Fibroblast of pulmonary artery (primary cell): ENCODE measurements around the gene SDHB.

Experiments
- DNase-seq: peaks from one replicate; pipeline ENCODE4 v3.0.0-alpha.2; 2010; ENCODE audit warnings: low read depth
- H3K4me3 ChIP-seq: replicated peaks from 2 replicates; pipeline ENCODE4 v1.5.1; 2011; ENCODE audit warnings: low read depth, mild to moderate bottlenecking, control low read depth, low read length, moderate library complexity
- CTCF ChIP-seq: IDR thresholded peaks from 2 replicates; pipeline ENCODE4 v1.5.1; 2011; ENCODE audit warnings: mild to moderate bottlenecking, control low read depth, low read length, inconsistent platforms; ENCODE audit errors: missing control alignments

SDHB gene

GRCh38 chr1:17053685-17054410, at the start of gene SDHB:
TSS of gene SDHB (minus strand) at chr1:17054032. CDS start at chr1:17054019, 13 bp downstream.
- peak within 1 kb of the TSS; percentile 99 for H3K4me3 ChIP-seq
- no peak for TF ChIP-seq CTCF
- peak; percentile 99 for DNase-seq

GRCh38 chr1:17102232-17102631, 48.4 kb upstream of the SDHB start:
- no peak for DNase-seq
- TF ChIP-seq CTCF: no peak
- no peak overlapping the region for H3K4me3 ChIP-seq

GRCh38 chr1:17101261-17101660, 47.4 kb upstream of the SDHB start:
- DNase-seq: no peak
- TF ChIP-seq CTCF: no peak
- no peak overlapping the region for H3K4me3 ChIP-seq

- DNase-seq: no peak
- no peak for TF ChIP-seq CTCF
- no peak overlapping the region for H3K4me3 ChIP-seq
These were observed 45.9 kb upstream of the SDHB start for GRCh38 chr1:17099616-17100340.

- no peak overlapping the region for H3K4me3 ChIP-seq
- peak; percentile 15 for DNase-seq
- TF ChIP-seq CTCF: no peak
These were observed 44.9 kb upstream of the SDHB start for GRCh38 chr1:17098446-17099317.

GRCh38 chr1:17097787-17098186, 44.0 kb upstream of the SDHB start:
- no peak for TF ChIP-seq CTCF
- DNase-seq: no peak

More at GRCh38 chr1:17097787-17098186, 44.0 kb upstream of the SDHB start:
- no peak overlapping the region for H3K4me3 ChIP-seq
